ENCODE results near the gene ZNF407.

The ZNF407 gene

DNA sequence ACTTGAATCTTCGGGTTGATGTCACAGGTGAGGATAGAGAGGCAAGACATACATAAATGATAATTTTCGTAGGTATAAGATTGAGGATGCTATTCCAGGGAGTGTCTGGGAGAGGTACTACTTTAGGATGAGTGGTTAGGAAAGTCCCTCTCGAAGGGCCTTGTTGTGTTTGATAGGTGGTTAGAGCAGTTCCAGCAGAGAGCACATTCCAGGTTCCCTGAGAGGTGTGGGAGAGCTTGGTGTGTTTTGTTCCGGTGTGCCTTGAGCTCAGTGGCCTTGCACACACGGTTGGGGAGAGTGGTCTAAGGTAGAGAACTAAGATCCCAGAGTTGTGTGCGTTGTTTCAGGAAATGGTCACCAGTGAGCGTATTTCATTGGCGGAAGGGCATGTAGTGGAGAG is 191.4 kb downstream of the ZNF407 start:
- TF ChIP-seq ARNT (IDR thresholded peaks at IDR 0.05) = no peak
- no peak for TF ChIP-seq SP1 (IDR thresholded peaks at IDR 0.05)
- no peak for TF ChIP-seq SUZ12 (IDR thresholded peaks at IDR 0.05)
- TF ChIP-seq BHLHE40 (IDR thresholded peaks at IDR 0.05; ENCODE audit: borderline replicate concordance) = no peak
- TF ChIP-seq FOXA1 (IDR thresholded peaks at IDR 0.05) = no peak
- no peak for TF ChIP-seq TARDBP (IDR thresholded peaks at IDR 0.05)
- TF ChIP-seq, protein P1, sequence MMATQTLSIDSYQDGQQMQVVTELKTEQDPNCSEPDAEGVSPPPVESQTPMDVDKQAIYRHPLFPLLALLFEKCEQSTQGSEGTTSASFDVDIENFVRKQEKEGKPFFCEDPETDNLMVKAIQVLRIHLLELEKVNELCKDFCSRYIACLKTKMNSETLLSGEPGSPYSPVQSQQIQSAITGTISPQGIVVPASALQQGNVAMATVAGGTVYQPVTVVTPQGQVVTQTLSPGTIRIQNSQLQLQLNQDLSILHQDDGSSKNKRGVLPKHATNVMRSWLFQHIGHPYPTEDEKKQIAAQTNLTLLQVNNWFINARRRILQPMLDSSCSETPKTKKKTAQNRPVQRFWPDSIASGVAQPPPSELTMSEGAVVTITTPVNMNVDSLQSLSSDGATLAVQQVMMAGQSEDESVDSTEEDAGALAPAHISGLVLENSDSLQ (IDR thresholded peaks at IDR 0.05) = no peak
- TF ChIP-seq L3MBTL2 (conservative IDR thresholded peaks at IDR 0.05) = no peak
- no peak for DNase-seq (ENCODE audit: extremely low spot score)
- ChIA-PET CTCF (no interaction called here), POLR2A (no interaction called here)

DNA sequence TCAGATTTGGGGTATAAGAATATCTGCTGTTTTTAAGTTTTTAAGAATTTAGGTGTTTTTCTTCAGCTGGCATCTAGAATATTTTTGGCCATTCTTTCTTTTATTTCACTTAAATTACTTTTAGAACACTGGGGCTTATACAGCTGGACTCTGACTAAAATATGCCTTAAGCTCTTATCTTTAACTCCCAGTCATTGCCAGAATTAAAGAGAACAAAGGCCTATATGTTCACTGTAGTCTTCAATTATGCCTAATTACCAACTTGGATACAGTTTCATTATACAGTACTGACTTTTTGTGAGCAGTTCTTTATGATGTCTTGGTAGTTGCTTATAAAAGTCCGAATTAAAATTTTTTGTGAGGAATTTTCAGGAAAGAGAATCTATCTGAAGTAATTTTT is 192.8 kb downstream of the ZNF407 start:
- ChIA-PET POLR2A (no interaction called here), CTCF (no interaction called here)
- no peak for DNase-seq (ENCODE audit: extremely low spot score)
- TF ChIP-seq L3MBTL2 (conservative IDR thresholded peaks at IDR 0.05) = no peak
- no peak for TF ChIP-seq ELF4 (IDR thresholded peaks at IDR 0.05)
- no peak for TF ChIP-seq CTBP1 (IDR thresholded peaks at IDR 0.05; ENCODE audit: borderline replicate concordance)
- TF ChIP-seq FOXK2 (IDR thresholded peaks at IDR 0.05) = no peak
- TF ChIP-seq BHLHE40 (IDR thresholded peaks at IDR 0.05; ENCODE audit: borderline replicate concordance) = no peak
- no peak for TF ChIP-seq FOXA1 (IDR thresholded peaks at IDR 0.05)
- TF ChIP-seq, protein P1 (IDR thresholded peaks at IDR 0.05) = no peak
- TF ChIP-seq LEF1 (IDR thresholded peaks at IDR 0.05; ENCODE audit: borderline replicate concordance) = no peak
- no peak for TF ChIP-seq ARNT (IDR thresholded peaks at IDR 0.05)
- TF ChIP-seq SP1 (IDR thresholded peaks at IDR 0.05) = no peak
- TF ChIP-seq SUZ12 (IDR thresholded peaks at IDR 0.05) = no peak
- no peak for TF ChIP-seq ZNF384 (IDR thresholded peaks at IDR 0.05)
- TF ChIP-seq TARDBP (IDR thresholded peaks at IDR 0.05) = no peak

DNA sequence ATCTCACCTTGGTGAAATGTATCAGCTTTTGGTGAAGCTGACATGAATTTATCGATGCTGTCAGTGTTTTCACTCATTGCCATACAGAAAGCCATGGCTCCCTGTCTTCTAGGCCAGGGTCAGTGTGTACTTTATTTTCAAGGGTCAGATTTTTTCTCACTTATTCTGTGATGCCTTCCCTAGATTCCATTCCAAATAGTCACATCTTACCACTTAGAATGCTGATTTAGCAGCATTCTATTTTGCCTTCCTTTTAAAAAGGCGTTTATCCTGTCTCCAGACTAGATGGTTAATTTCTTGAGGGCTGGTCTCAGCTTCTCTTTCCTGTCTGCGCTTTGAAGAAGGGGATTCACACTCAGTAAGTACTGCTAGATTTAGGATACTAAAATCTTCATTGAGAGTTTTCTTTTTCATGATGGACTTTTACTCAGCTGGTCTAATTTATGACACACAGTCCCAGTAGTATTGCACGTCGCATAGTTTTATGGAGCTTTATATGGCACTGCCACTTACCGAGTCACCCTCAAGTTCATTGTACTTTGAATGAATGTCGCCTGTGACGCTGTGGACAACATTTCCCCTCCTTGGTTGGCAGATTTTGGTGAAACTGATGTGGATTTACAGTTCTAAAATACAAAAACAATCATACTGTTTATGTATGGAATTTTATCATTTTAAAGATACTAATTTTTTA is 194.0 kb downstream of the ZNF407 start:
- ChIA-PET CTCF (no interaction called here), POLR2A (no interaction called here)
- no peak for TF ChIP-seq SUZ12 (IDR thresholded peaks at IDR 0.05)
- TF ChIP-seq L3MBTL2 (conservative IDR thresholded peaks at IDR 0.05) = no peak
- no peak for TF ChIP-seq ELF4 (IDR thresholded peaks at IDR 0.05)
- no peak for TF ChIP-seq NFRKB (IDR thresholded peaks at IDR 0.05)
- TF ChIP-seq BHLHE40 (IDR thresholded peaks at IDR 0.05; ENCODE audit: borderline replicate concordance) = no peak
- TF ChIP-seq HDGF (IDR thresholded peaks at IDR 0.05; ENCODE audit: borderline replicate concordance) = no peak
- no peak for TF ChIP-seq TARDBP (IDR thresholded peaks at IDR 0.05)
- TF ChIP-seq FOXK2 (IDR thresholded peaks at IDR 0.05) = no peak
- TF ChIP-seq ZNF384 (IDR thresholded peaks at IDR 0.05) = no peak
- no peak for TF ChIP-seq SP1 (IDR thresholded peaks at IDR 0.05)
- no peak for TF ChIP-seq ARNT (IDR thresholded peaks at IDR 0.05)
- TF ChIP-seq FOXM1 (IDR thresholded peaks at IDR 0.05; ENCODE audit: borderline replicate concordance) = no peak
- TF ChIP-seq CTBP1 (IDR thresholded peaks at IDR 0.05; ENCODE audit: borderline replicate concordance) = no peak
- TF ChIP-seq, protein P1 (IDR thresholded peaks at IDR 0.05) = no peak
- TF ChIP-seq LEF1 (IDR thresholded peaks at IDR 0.05; ENCODE audit: borderline replicate concordance) = no peak
- TF ChIP-seq FOXA1 (IDR thresholded peaks at IDR 0.05) = no peak
- no peak for DNase-seq (ENCODE audit: extremely low spot score)

DNA sequence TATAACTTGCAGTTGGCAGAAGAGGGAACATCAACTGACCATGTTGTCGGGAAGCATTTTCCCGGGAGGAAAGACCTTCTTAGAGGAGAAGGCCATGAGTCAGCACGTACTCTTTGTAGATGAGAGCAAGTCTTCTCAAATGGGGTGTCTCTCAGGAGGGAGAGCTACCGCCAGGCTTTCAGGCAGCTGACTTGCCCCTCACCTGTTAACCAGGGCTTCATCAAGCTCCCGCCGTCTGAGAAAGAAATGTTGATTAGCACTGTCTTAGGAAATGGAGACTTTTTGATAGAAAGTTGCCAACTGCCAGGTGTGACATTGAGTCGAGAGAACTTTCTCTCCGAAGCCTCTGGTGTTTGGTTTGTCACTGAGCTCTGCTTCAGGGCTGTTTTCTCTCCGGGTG is 196.1 kb downstream of the ZNF407 start:
- POLR2A ChIA-PET = no interaction called here
- DNase-seq (ENCODE audit: extremely low spot score) = no peak
- CTCF ChIA-PET = no interaction called here
- TF ChIP-seq ARNT (IDR thresholded peaks at IDR 0.05) = no peak
- TF ChIP-seq TARDBP (IDR thresholded peaks at IDR 0.05) = no peak
- no peak for TF ChIP-seq ZNF384 (IDR thresholded peaks at IDR 0.05)
- TF ChIP-seq BHLHE40 (IDR thresholded peaks at IDR 0.05; ENCODE audit: borderline replicate concordance) = no peak
- no peak for TF ChIP-seq LEF1 (IDR thresholded peaks at IDR 0.05; ENCODE audit: borderline replicate concordance)
- TF ChIP-seq FOXA1 (IDR thresholded peaks at IDR 0.05) = no peak
- no peak for TF ChIP-seq CTBP1 (IDR thresholded peaks at IDR 0.05; ENCODE audit: borderline replicate concordance)
- TF ChIP-seq NFRKB (IDR thresholded peaks at IDR 0.05) = no peak
- no peak for TF ChIP-seq SP1 (IDR thresholded peaks at IDR 0.05)

DNA sequence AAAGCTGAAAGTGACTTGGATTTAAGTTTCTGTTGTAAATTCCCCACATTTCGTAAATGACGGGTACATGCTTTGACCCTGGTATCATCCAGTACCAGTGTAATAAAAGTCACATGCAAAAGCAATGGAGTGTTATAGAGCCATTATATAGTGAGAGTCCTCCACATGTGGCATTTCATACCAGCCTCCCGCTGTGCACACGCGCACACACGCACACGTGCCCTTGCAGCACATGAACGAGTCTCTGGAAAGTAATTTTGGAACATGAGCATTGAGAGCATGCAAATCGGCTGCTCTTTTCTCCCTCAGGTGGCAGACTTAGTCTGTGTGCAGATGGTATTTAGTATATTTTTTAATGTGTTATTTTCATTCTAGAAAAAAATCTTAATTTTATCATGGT is 198.1 kb downstream of the ZNF407 start:
- ChIA-PET POLR2A (interaction anchor here (0.5 kb wide), 1 partner anchor 45 kb away, joined by 3 read pairs; no protein-coding TSS in a partner anchor), CTCF (no interaction called here)
- TF ChIP-seq FOXA1 (IDR thresholded peaks at IDR 0.05) (no peak), TARDBP (IDR thresholded peaks at IDR 0.05) (no peak), ARNT (IDR thresholded peaks at IDR 0.05) (no peak), NFRKB (IDR thresholded peaks at IDR 0.05) (no peak), SUZ12 (IDR thresholded peaks at IDR 0.05) (no peak), SP1 (IDR thresholded peaks at IDR 0.05) (no peak)
- DNase-seq (ENCODE audit: extremely low spot score) = no peak

DNA sequence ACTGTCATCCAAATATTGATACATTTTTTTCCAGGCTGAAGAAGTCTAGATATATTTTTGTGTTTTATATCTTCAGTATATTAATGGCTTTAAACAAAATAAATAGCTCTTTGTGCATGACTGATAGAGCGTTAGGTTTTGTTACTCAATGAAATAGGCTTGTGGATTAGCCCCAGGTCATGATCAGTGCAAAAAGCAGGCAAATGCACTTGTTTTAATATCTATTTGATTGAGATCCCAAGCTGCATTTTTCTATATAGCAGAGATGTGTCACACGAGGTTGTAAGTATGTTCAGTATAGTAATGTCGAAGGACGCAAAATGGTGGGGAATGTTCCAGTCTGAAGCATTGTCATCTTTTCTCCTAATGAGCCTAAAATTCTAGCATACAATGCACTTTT is 198.5 kb downstream of the ZNF407 start:
- POLR2A ChIA-PET = interaction anchor here (0.5 kb wide), 1 partner anchor 44 kb away, joined by 3 read pairs; no protein-coding TSS in a partner anchor

More for the DNA sequence above, 198.5 kb downstream of the ZNF407 start:
- CTCF ChIA-PET = no interaction called here
- no peak for DNase-seq (ENCODE audit: extremely low spot score)
- no peak for TF ChIP-seq BHLHE40 (IDR thresholded peaks at IDR 0.05; ENCODE audit: borderline replicate concordance)
- TF ChIP-seq SUZ12 (IDR thresholded peaks at IDR 0.05) = no peak
- no peak for TF ChIP-seq ZNF384 (IDR thresholded peaks at IDR 0.05)
- TF ChIP-seq, protein P1 (IDR thresholded peaks at IDR 0.05) = no peak
- no peak for TF ChIP-seq L3MBTL2 (conservative IDR thresholded peaks at IDR 0.05)
- no peak for TF ChIP-seq SP1 (IDR thresholded peaks at IDR 0.05)
- no peak for TF ChIP-seq HDGF (IDR thresholded peaks at IDR 0.05; ENCODE audit: borderline replicate concordance)
- TF ChIP-seq TARDBP (IDR thresholded peaks at IDR 0.05) = no peak
- TF ChIP-seq FOXK2 (IDR thresholded peaks at IDR 0.05) = no peak
- no peak for TF ChIP-seq ELF4 (IDR thresholded peaks at IDR 0.05)
- TF ChIP-seq ARNT (IDR thresholded peaks at IDR 0.05) = no peak
- no peak for TF ChIP-seq FOXM1 (IDR thresholded peaks at IDR 0.05; ENCODE audit: borderline replicate concordance)
- TF ChIP-seq LEF1 (IDR thresholded peaks at IDR 0.05; ENCODE audit: borderline replicate concordance) = no peak
- TF ChIP-seq FOXA1 (IDR thresholded peaks at IDR 0.05) = no peak
- no peak for TF ChIP-seq CTBP1 (IDR thresholded peaks at IDR 0.05; ENCODE audit: borderline replicate concordance)
- TF ChIP-seq NFRKB (IDR thresholded peaks at IDR 0.05) = no peak
